ENCODE data around the gene C1QTNF5.

The C1QTNF5 gene

GRCh38 chr11:119290894-119291497 is 49.7 kb downstream of the C1QTNF5 start:
- no peak for DNase-seq (ENCODE audit: low read depth)

All from non-pigmented ciliary epithelial cell (primary cell).